ENCODE measurements around the gene INSIG2.

GRCh38 chr2:118050386-118050785, 37.9 kb upstream of the INSIG2 start:
- no peak for TF ChIP-seq CTCF (conservative IDR thresholded peaks at IDR 0.05 in 1 of 2, IDR thresholded peaks at IDR 0.05 in 1 of 2; ENCODE audit: extremely low read depth in 1 of 2, insufficient read depth in 1 of 2, low read depth in 1 of 2, low read length in 2 of 2)
- no peak for TF ChIP-seq EZH2 (IDR thresholded peaks at IDR 0.05; ENCODE audit: borderline replicate concordance, low read length)
